DLD1 (cell line): ENCODE results near the gene DEFB124.
"Not testable (repeated sequence)": the region's sequence is repeated elsewhere in the genome, so short reads cannot be mapped to it uniquely, and the experiment has no call there.

Source experiments
- in situ Hi-C: cut with HindIII; loops from 2 replicates; pipeline ENCODE4 v1.10.0; 2017; ENCODE audit warnings: low sequenced_read_pairs

DEFB124 gene

DNA sequence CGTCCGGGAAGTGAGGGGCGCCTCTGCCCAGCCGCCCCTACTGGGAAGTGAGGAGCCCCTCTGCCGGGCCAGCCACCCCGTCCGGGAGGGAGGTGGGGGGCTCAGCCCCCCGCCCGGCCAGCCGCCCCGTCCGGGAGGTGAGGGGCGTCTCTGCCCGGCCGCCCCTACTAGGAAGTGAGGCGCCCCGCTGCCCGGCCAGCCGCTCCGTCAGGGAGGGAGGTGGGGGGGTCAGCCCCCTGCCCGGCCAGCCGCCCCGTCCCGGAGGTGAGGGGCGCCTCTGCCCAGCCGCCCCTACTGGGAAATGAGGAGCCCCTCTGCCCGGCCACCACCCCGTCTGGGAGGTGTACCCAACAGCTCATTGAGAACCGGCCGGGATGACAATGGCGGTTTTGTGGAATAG is 47.4 kb downstream of the DEFB124 start:
- in situ Hi-C loops = not testable (repeated sequence)

DNA sequence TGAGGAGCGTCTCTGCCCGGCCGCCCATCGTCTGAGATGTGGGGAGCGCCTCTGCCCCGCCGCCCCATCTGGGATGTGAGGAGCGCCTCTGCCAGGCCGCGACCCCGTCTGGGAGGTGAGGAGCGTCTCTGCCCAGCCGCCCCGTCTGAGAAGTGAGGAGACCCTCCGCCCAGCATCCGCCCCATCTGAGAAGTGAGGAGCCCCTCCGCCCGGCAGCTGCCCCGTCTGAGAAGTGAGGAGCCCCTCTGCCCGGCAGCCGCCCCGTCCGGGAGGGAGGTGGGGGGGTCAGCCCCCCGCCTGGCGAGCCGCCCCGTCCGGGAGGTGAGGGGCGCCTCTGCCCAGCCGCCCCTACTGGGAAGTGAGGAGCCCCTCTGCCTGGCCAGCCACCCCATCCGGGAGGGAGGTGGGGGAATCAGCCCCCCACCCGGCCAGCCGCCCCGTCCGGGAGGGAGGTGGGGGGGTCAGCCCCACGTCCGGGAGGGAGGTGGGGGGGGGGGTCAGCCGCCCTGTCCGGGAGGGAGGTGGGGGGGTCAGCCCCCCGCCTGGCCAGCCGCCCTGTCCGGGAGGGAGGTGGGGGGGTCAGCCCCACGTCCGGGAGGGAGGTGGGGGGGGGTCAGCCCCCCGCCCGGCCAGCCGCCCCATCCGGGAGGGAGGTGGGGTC is 47.9 kb downstream of the DEFB124 start:
- in situ Hi-C loops = not testable (repeated sequence)

GRCh38 chr20:31425797-31426196 is 49.1 kb downstream of the DEFB124 start:
- in situ Hi-C loops = no loop called here

- in situ Hi-C loops = no loop called here
Observed at GRCh38 chr20:31418307-31418706, 56.6 kb downstream of the DEFB124 start.

DNA sequence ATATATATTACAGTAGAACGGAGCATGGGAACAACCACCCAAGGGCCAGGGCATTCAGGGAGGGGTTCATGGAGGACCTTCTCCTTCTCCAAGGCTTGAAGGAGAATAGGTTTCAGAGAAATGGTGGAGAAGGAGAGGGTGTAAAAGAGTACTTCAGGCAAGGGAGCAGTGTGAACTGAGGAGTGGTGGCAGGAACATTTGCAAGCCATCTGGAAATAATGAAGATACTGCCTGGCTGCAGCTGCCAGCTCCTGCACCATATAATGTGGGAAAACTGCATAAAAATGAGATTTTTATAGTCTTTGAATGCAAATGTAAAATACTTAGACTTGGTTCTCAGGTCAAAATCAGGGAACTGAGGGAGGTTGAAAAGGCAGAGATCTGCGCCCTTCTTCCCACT is 59.3 kb downstream of the DEFB124 start:
- in situ Hi-C loops = no loop called here
